Activated CD4-positive, alpha-beta T cell treated with anti-CD3 and anti-CD28 coated beads for 4 hours (primary cell): ENCODE results near the gene CLEC12A.
"Not testable (repeated sequence)": the region's sequence is repeated elsewhere in the genome, so short reads cannot be mapped to it uniquely, and the experiment has no call there.

Source experiments
- DNase-seq, 2 donors: peaks; one replicate each; pipeline ENCODE4 v3.0.0-alpha.2; 2020

Gene CLEC12A

GRCh38 chr12:9971181-9971580 is at the start of gene CLEC12A:
Gene CLEC12A (plus strand): TSS chr12:9971409. CDS start chr12:9971597, 188 bp downstream.
- no peak for DNase-seq

GRCh38 chr12:9922429-9922828 is 48.8 kb upstream of the CLEC12A start:
- no peak for DNase-seq

GRCh38 chr12:9925705-9926393 is 45.4 kb upstream of the CLEC12A start:
- DNase-seq, result peak; percentile 21 to 22

GRCh38 chr12:9926876-9927275 is 44.3 kb upstream of the CLEC12A start:
- DNase-seq, result no peak

GRCh38 chr12:9928607-9929006 is 42.6 kb upstream of the CLEC12A start:
- DNase-seq, result no peak

GRCh38 chr12:9931245-9931644 is 40.0 kb upstream of the CLEC12A start:
- DNase-seq, result no peak

- no peak for DNase-seq
Measured at GRCh38 chr12:9932270-9932669, 38.9 kb upstream of the CLEC12A start, which contains the start of gene CLEC2A. Gene CLEC2A (minus strand): TSS chr12:9932370. CDS start chr12:9932329, 41 bp downstream.

GRCh38 chr12:9933958-9934357 is 37.3 kb upstream of the CLEC12A start:
- no peak for DNase-seq

- DNase-seq, result no peak
Measured at GRCh38 chr12:9935026-9935425, 36.2 kb upstream of the CLEC12A start.

GRCh38 chr12:9936591-9936990 is 34.6 kb upstream of the CLEC12A start:
- no peak for DNase-seq

GRCh38 chr12:9940375-9940774 is 30.8 kb upstream of the CLEC12A start:
- peak in 1 of 2 donors; percentile 14 for DNase-seq

GRCh38 chr12:9941838-9942237 is 29.4 kb upstream of the CLEC12A start:
- DNase-seq, result no peak

GRCh38 chr12:9943240-9943639 is 28.0 kb upstream of the CLEC12A start:
- DNase-seq, result peak in 1 of 2 donors; percentile 10

- DNase-seq, result no peak
Measured at GRCh38 chr12:9944391-9944790, 26.8 kb upstream of the CLEC12A start.

GRCh38 chr12:9947674-9948073 is 23.5 kb upstream of the CLEC12A start:
- DNase-seq, result no peak

GRCh38 chr12:9948606-9949296 is 22.5 kb upstream of the CLEC12A start:
- DNase-seq, result no peak

GRCh38 chr12:9951026-9951675 is 20.1 kb upstream of the CLEC12A start:
- DNase-seq, result peak in 1 of 2 donors; percentile 12

GRCh38 chr12:9952954-9953729 is 18.1 kb upstream of the CLEC12A start:
- not testable (repeated sequence) for DNase-seq

- DNase-seq, result no peak
Measured at GRCh38 chr12:9957834-9958233, 13.4 kb upstream of the CLEC12A start.

- DNase-seq, result no peak
Measured at GRCh38 chr12:9960590-9960989, 10.6 kb upstream of the CLEC12A start.

- no peak for DNase-seq
Measured at GRCh38 chr12:9961106-9961505, 10.1 kb upstream of the CLEC12A start.

- no peak for DNase-seq
Measured at GRCh38 chr12:9961901-9962300, 9.3 kb upstream of the CLEC12A start.

- no peak for DNase-seq
Measured at GRCh38 chr12:9969673-9970072, 1.5 kb upstream of the CLEC12A start.
